Measurements from ENCODE around the gene HYAL4.

Gene HYAL4

DNA sequence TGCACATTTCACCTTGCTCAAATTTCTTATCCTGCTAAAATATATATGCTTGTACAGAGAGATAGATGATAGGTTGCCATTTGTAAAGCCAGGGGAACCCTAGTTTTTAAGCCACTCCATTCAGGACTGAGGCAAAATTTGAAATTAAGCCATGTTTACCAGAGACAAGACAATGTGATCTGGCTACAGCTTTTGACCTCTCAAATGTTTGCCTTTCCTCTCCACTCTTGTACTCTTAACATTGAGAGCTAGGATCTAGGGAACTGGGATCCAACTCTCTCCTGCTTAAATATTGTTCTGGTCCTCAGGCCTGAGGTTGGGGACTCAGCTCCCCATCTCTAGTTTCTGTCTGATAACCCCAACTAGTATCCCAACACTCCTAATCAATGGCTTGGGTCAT is 15.9 kb downstream of the HYAL4 start:
- no peak for DNase-seq
- Histone ChIP-seq H3K27me3 (ENCODE audit: insufficient read depth, low read depth, severe bottlenecking) (no peaks in the 10 kb centered on the region), H3K27ac (no peak overlapping the region), H3K9me3 (ENCODE audit: severe bottlenecking) (no peaks in the 10 kb centered on the region), H3K36me3 (no peaks in the 10 kb centered on the region), H3K4me3 (ENCODE audit: low read depth, low read length) (no peak overlapping the region)
- TF ChIP-seq CTCF (IDR thresholded peaks at IDR 0.05; ENCODE audit: low read depth, low read length): no peak

DNA sequence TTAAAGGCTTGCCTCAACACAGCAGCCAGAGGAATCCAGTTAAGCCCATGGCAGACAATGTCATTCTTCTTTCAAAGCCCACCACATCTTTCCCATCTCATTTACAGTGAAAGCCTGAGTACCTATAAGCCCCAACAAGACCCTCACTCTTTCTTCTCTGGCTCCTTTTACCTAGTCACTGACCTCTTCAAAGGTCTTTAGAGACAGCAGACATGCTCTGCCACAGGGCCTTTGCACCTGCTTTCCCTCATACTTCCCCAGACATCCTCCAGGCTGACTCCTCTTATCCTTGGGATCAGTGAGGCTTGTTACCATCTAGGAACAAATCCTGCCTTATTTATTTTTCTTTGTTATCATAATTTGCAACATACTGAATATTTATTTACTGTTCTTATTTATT is 17.8 kb downstream of the HYAL4 start:
- H3K9me3 ChIP-seq (ENCODE audit: severe bottlenecking): no peaks in the 10 kb centered on the region
- no peaks in the 10 kb centered on the region for H3K36me3 ChIP-seq
- H3K4me3 ChIP-seq (ENCODE audit: low read depth, low read length): no peak overlapping the region
- no peak for TF ChIP-seq CTCF (IDR thresholded peaks at IDR 0.05; ENCODE audit: low read depth, low read length)
- no peak overlapping the region for H3K27ac ChIP-seq
- DNase-seq: no peak
- no peaks in the 10 kb centered on the region for H3K27me3 ChIP-seq (ENCODE audit: insufficient read depth, low read depth, severe bottlenecking)

DNA sequence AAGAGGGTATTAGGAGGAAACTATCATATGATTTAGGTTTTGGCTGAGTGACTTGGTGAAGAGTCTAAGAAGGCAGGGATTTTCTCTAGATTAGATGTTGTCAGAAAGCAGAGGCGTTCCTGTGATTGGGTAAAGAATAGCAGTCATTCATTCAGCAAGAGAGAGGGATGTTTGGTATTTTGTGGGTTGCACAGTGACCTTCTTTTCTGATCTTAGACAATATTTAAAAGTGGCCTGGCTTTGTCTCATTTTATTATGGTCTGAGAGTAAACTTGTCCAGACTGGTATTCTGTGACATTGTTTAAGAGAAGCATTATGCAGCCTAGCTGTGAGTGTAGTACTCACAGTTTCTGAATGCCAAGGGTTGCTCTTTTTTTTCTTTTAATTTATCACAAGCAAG is 18.5 kb downstream of the HYAL4 start:
- no peaks in the 10 kb centered on the region for H3K9me3 ChIP-seq (ENCODE audit: severe bottlenecking)
- H3K36me3 ChIP-seq: no peaks in the 10 kb centered on the region
- no peaks in the 10 kb centered on the region for H3K27me3 ChIP-seq (ENCODE audit: insufficient read depth, low read depth, severe bottlenecking)
- H3K4me3 ChIP-seq (ENCODE audit: low read depth, low read length): no peak overlapping the region
- no peak overlapping the region for H3K27ac ChIP-seq
- no peak for DNase-seq
- TF ChIP-seq CTCF (IDR thresholded peaks at IDR 0.05; ENCODE audit: low read depth, low read length): no peak

DNA sequence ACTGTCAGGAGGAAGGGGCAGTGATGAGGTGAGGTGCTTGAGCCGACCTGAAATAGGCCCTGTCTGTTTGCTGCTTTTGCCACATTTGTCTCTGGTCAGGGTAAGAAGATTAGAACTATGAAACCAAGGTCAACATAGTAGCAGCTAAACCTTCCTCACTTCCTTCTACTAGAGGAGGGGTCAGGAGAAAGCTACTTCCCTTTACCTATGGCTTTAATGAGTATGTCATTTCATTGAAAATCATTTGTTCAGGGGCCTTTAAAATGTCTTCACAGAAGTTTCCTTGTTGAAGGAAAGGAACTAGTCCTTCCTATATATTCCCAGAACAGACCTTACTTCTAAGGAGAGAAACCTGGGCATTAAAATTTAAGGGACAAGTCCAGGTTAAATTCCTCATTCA is 19.0 kb downstream of the HYAL4 start:
- Histone ChIP-seq H3K4me3 (ENCODE audit: low read depth, low read length) (no peak overlapping the region), H3K36me3 (no peaks in the 10 kb centered on the region), H3K9me3 (ENCODE audit: severe bottlenecking) (no peaks in the 10 kb centered on the region), H3K27me3 (ENCODE audit: insufficient read depth, low read depth, severe bottlenecking) (no peaks in the 10 kb centered on the region), H3K27ac (no peak overlapping the region)
- no peak for TF ChIP-seq CTCF (IDR thresholded peaks at IDR 0.05; ENCODE audit: low read depth, low read length)
- DNase-seq: peak; percentile 45

DNA sequence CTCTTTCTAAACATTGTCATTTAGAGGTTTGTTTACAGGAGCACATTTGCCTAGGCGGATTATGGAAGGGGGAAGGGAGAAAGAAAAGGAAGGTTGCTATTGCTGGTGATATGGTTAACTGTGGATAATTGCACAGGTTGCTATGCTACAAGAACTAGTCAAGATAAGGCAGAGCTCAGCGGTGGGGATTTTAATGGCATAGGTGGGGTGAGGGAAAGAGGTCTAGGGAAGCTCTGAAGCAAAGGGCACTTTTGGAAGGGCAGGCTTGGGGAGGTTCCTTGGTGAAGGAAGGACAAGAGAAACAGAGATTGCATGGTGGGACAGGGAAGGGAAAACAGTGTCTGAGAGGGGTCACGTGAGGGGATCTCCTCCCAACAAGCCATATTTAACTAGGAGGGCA is 19.5 kb downstream of the HYAL4 start:
- Histone ChIP-seq H3K27me3 (ENCODE audit: insufficient read depth, low read depth, severe bottlenecking) (no peaks in the 10 kb centered on the region), H3K27ac (no peak overlapping the region), H3K9me3 (ENCODE audit: severe bottlenecking) (no peaks in the 10 kb centered on the region), H3K4me3 (ENCODE audit: low read depth, low read length) (no peak overlapping the region), H3K36me3 (no peaks in the 10 kb centered on the region)
- no peak for TF ChIP-seq CTCF (IDR thresholded peaks at IDR 0.05; ENCODE audit: low read depth, low read length)
- DNase-seq: no peak

- TF ChIP-seq CTCF (IDR thresholded peaks at IDR 0.05; ENCODE audit: low read depth, low read length): no peak
- DNase-seq: no peak
- Histone ChIP-seq H3K4me3 (ENCODE audit: low read depth, low read length) (no peak overlapping the region), H3K27ac (no peak overlapping the region), H3K36me3 (no peaks in the 10 kb centered on the region), H3K9me3 (ENCODE audit: severe bottlenecking) (no peaks in the 10 kb centered on the region), H3K27me3 (ENCODE audit: insufficient read depth, low read depth, severe bottlenecking) (no peaks in the 10 kb centered on the region)
Measured at GRCh38 chr7:123864966-123865365, 20.0 kb downstream of the HYAL4 start.

Measured in WERI-Rb-1 (cell line).